ENCODE results near the gene FNBP1.
A peak's percentile ranks its signal among the peaks of the same experiment; 100 is the strongest.

FNBP1 gene

DNA sequence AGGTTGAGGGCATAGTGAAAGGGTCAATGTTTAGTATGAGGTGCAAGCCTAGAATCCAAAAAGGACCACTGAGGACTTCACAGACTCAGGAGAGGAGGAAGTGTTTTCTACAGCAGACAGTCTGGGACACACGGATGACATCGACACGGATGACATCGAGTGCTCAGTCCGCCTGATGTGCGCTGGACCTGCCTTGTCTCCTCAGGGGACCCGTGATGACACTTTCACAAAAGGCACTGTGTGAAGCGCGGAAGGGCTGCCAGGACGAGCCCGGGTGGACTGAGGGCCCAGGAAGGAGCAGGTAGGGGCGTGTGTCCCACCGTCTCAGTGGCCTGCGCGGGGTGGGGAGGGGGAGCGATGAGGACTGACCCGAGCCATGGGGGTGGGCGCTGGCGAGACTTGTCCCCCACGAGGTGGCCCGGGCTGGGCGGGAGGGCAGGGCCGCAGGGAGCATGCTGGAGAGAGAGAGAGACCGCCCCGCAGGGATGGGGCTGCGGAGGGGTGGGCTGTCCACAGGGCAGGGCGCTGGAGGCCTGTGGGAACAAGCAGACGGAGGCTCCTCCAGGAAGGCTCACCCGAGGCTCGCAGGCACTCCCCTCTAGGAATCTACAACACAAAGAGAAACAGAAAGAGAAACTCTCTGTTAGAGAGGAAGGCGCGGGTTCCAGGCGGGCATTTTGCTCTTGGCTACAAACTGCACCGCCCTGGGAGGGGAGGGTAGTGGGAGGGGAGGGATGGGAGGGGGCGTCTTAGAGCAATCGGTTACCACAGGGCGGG is 152.9 kb downstream of the FNBP1 start:
- DNase-seq (ENCODE audit: low spot score), result no peak

DNA sequence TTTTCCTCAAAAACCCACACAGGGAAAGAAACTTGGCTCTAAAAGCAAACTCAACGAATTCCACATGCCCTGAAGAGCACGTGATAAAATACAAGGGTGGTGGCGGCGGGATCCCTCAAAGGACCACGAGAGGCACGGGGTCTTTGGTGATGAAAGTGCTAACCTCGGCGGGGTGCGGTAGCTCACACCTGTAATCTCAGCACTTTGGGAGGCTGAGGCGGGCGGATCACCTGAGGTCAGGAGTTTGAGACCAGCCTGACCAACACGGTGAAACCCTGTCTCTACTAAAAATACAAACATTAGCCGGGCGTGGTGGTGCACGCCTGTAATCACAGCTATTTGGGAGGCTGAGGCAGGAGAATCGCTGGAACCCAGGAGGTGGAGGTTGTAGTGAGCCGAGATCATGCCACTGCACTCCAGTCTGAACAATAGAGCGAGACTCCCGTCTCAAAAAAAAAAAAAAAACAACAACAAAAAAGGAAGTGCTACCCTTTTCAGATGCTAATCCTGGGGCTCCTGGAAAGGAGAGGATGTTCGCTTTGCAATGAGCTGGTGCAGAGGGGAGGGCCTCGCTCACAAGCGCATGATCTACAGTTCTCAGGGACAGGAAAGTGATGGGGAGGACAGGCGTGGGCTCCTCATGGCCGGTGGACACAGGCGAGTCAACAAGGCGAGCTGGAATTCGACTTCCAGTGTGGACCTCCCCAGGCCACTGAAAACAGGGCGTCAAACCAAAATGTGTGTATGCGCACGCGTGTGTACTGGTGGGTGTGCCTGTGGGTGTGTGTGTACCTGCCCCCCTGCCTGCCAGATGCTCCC is 153.7 kb downstream of the FNBP1 start:
- DNase-seq (ENCODE audit: low spot score), result no peak

DNA sequence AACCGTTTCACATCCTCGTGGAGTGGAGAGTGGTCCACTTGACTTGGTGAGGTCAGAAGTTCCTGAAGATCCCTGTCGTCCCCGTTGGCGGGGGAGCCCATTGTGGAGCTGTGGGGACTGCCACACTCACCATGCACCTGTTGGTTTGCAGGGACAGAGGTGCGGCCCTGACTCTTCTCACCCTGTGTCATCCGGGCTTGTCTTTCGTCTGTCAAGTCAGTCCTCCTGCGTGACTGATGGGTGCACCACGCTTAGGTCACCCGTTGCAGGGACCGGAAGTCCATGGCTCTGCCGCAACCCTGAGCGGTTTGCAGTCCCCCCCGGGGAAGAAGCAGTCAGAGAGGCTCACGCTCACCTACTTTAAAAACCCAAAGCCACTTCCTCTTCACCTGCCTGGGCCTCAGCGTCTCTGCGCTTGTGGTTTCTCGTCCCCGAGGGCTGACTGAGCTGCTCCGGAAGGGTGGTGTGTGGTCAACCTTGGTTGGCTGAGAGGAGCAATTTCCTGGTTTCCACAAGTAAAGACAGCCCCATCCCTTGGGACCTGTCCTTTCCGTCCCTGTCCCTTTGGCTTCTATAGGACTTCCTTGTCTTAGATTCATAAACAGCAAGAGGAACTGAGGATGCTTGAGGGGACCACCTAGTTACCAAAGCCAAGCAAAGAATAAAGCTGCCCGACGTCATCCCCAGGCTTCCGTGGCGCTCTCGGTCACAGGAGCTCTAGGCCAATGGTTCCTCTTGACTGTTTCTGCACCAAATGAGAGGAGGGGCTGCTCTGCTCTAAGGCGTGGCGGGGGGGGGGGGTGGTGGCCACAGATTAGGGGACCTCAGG is 154.5 kb downstream of the FNBP1 start:
- no peak for DNase-seq (ENCODE audit: low spot score)

DNA sequence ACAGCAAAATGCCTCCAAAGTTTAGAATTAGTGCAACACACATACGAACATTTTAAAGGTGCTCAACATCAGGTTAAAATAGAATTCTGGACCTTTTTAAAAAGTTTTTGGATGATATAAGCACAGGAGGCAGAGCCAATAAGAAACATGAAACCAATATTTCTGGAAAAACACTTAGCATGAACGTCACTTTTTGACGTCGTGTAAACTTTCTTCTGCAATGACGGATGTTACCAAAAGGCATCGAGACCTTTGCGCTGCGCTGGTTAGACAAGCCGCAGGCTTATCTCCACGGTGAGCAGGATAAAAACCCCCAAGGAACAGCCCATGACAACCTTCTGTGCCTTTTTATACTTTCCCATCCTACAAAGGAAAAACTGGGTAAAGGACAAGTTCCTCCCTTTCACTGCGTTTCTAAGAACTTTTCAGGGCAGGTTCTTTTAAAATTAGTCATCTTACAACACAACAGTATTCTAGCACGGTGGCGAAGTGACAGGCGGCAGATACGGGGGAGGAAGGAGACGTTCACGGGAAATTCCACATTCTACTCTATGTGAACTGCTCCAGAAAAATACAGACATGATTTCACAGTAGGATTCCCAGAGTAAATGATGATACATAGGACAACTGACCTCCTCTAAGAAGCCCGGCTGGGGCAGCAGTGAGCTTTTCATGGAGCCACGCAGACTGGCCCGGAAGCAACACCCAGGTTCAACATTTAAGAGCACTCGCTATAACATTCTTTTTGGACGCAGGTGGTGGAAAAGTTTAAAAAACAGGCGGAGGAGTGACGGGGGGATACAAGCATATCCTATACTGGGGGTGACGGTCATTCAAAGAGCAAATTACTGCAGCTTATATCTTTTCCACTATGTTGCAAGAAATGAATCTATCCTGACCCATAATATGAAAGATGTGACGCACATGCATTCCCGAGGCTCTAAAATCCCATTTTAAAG is 155.4 kb downstream of the FNBP1 start:
- DNase-seq (ENCODE audit: low spot score), result peak; percentile 43

DNA sequence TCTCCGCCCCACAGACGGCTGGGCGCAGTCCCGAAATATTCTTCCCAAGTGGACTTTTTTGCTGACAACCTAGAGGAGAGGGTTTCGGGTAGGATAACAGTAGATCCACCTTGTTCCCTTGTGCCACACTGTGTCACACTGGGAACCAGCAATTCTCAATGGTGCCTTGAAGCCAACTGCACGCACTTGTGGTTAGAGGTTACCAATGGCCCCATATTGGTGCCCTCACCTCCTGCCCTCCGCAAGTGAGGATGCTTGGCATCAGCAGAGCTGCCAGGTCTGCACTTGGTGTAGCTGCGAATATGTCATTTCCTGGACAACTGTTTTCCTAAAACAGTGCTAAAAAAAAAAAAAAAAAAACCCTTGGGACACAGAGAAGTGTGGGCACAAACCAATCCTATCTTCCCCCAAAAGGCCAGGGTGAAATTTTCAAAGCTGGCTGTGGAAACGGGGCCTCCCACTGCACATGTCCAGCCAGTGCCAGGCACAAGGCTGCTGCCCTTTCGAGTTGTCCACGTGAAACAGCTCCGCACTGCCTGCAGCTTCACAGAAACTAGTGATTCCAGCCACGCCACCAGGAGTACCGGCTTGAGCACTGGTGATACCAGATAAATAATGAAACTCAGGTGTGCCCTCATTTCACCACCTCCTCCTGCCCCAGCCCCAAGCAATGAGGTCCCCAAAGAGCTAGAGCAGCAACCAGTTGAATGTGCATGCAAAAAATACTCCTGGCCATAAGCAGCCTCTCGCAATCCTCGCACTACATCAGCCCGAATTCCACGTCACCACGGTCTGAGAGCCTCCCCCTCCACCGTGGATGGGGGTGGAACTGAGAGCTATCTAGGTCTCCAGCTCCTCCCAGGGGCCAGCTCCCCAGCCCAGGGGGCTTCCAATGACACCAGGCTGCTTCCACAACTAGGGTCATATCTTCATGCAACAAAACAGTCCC is 156.5 kb downstream of the FNBP1 start:
- DNase-seq (ENCODE audit: low spot score), result no peak

DNA sequence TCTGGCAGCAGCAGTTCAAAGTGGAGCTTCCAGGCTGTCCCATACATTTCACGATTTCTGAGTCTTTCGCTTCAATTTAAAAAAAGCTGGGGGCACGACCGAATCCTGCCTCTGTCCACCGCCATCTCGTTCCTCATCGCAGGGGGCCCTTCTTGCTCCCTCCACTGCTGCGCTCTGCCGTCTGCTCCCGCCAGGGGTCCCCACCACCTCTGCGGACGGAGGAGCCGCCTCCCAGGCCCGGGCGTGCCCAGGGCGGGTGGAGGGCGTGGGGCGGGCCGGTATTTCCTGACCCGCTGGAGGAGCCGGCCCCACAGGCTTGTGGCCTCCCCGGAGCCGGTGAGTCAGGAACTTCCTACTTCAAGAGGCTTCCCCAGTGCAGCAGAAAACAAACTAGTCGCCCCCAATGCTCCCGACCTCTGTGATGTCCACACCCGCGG is 157.3 kb downstream of the FNBP1 start:
- DNase-seq (ENCODE audit: low spot score), result peak; percentile 97

DNA sequence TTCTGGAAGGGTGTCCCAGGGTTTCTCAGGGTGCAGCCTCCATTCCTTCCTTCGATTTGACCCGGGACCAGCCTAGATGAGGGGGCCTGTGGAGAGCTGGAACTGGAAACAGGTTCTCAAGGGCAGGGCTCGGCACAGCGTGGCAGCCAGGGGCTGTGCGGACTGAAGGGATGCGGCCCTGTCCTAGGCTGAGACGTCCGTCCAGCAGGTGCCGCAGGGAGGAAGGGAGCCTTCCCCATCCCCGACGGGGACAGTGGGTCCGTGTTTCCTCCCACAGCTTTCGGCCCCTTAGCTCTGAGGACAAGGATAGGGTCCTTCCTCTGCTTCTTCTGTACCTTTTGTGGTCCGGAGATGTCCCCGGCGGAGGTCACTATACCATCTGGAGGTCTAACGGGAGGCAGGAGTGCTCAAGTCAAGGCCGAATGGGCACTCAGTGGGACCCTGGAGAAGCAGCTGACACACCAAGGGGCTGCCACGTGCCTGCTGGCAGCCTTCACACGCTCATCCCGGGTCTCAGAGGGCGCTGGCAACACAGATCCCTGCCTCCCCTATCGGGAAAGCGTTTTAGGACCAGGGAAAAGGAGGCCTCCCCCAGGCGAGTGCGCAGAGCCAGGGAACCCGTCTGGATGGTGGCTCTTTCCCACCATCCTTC is 157.8 kb downstream of the FNBP1 start:
- peak; percentile 47 for DNase-seq (ENCODE audit: low spot score)

DNA sequence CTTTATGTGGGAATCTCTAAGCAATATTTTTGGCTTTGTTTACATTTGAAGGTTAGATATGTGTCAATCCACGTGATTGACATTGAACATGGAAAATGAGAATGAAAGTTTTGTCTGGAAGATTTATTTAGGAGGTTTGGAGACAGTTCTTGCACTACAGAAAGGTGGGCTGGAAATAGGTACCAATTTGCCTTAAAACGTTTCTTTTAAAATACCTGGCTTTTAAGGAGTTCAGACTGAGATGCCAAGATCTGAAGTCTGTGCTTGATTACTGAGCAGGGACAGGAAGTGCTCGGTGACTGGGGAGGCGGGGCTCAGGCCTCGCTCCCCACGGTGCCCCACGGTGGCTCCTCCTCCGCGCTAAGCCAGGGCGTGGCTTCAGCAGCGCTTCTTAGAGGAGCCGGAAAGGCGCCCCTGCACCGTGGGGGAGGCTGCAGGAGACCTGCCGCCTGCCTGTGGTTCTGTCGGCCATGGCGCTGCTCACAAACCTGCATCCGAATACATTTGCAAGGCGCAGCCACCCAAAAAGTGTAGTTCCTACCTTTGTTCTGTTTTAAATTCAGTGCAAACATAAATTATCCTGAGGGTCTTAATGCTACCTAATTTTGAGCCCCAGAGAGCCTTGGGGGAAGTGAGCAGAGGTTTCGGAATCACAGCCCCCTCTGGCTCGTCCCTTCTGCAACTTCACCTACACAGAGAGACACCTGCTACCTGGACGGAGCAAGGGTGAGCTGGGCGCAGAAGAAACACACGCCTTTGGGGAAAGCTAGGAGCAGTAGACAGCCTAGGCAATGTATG is 158.6 kb downstream of the FNBP1 start:
- DNase-seq (ENCODE audit: low spot score), result peak; percentile 93

DNA sequence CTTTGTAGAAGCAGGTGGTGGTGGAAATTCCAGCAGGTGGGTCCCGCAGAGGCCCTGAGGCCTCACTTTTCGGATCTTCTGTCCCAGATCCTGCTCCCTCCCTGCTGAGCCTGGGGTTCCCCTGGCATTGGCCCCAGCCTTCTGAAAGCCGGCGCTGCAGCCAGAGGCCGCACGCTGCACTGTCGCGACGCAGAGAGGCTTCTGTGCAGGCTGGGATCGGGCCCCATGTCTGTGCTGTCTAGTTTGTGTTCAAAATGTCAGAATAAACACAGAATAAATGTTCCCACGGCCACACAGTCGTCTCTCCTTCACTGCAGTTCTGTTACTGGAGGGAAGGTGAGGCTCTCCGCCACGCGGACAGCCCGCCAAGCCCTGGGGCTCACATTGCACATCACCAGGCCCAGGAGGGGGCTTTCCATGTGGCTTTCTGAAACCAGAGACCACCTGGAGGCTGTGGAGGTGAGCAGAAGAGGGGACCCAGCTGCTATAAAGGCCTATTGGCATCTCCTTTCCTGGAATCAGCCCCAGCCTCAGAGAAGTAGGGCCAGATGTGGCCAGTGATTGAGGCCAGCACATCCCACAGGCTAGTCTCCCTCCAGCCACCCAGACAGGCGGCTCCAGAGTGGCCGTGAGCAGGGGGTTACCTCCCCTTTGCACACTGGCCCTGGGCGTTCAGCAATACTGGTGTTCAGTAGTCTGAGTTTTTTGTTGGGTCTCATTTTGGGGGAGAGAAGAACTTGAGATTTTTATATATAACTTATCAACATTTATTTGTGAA is 161.3 kb downstream of the FNBP1 start:
- DNase-seq (ENCODE audit: low spot score), result no peak

DNA sequence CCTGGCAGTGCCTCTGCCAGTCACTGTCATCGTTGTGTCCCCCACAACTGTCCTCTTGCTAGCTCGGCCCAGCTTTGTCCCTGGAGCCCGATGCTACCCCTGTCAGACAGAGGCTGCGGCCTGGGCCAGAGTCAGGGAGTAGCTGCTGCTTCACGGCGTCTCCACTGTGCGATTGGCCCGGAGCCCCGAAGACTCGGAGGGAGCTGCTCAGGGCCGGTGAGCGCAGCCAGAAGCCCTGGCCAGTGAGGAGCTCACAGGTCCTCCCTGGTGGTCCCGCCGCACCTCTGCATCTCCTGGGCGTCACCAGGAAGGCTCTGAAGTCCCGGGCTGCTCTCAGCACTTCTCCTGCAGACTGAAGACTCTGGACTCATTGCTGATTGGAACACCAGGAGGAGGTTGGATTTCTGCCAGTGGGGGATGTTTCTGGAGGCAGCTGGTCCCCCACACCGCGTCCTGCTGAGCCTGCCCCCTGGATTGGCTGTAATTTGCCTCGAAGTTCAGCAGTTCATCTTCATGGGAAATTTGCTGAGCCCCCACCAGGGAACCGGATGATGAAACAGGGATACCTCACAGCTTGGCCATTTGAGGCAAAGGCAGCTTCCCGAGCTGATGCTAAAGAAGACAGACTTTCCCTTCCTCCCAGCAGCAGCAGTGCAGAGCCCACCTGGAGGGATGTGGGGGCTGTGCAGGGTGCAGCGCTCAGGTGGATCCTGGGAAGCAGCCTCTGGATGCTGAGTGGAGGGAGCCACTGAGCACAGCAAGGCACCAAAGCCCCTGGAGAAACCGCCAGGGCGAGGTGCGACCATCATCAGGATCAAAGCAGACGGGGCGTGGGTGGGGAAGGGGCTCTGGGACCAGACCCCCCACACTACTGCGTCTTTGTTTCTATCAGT is 162.1 kb downstream of the FNBP1 start:
- no peak for DNase-seq (ENCODE audit: low spot score)

DNA sequence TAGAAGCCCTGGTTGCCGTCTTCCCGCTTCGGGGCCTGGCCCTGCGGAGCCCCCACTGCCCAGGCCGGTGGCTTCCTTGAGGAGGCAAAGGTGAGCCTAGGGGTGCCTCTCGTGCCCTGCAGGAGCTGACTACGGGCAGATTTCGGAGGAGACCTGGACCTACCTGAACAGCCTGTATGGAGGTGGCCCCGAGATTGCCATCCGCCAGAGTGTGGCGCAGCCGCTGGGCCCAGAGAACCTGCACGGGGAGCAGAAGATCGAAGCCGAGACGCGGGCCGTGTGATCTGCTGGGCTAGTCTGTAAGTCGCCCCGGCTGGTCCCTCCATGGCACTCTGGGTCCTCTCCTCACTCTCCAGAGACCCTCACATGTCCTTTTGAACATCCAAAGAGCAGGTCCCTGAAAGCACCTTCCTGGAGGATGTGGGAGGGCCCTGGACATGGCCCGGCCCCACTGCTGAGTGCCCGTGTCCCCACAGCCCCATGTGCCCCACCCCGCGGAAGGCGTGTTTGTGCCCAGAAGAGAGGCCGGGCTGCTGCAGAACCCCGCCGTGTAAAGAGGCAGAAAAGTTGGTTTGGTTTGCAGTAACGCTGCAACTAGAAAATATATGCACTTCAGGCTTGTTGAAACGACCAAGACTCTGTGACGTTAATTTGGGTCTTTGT is 162.9 kb downstream of the FNBP1 start:
- no peak for DNase-seq (ENCODE audit: low spot score)

DNA sequence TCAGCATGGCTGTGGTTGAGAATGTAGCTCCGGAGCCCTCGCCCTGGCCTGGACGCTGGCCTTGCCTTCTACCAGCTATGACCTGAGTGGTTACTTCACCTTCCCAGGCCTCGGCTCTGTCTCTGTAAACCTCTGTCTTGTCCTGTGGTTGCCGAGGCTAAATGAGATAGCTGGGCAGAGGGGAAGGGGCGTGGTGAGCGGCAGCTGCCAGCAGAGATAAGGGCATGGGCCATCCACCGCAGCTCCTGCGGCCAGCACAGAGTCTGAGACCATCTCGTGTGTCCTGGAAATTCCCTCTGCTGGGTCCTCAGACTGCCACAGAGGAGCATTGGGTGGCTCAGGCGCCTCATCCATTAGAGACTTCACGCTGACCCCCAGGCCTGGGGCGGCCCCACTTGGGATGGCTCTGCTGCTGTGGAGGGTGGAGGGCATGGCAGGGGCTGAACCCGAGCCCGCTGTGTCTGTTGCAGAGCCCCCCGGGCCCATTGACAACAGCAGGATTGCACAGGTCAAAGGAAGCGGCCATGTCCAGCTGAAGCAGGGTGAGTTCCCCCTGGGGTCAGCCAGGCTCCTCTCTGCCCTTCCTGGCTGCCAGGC is 163.8 kb downstream of the FNBP1 start:
- no peak for DNase-seq (ENCODE audit: low spot score)

DNA sequence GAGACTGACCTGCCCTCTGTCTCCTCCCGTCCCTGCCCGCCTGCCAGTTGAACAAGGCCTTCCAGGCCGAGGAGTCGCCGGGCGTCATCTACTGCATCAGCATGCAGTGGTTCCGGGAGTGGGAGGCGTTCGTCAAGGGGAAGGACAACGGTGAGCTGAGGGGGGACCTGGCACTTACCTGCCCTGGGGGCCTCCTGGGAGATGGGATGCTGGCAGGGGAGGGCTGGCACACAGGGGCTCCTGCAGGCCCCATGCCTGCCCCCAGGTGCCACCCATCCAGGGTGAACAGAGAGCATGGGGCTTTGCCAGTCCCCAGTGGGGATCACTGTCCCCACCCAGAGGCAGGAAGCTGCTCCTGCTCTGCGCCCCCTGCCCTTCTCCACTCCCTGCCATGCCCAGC is 164.7 kb downstream of the FNBP1 start:
- DNase-seq (ENCODE audit: low spot score), result no peak

DNA sequence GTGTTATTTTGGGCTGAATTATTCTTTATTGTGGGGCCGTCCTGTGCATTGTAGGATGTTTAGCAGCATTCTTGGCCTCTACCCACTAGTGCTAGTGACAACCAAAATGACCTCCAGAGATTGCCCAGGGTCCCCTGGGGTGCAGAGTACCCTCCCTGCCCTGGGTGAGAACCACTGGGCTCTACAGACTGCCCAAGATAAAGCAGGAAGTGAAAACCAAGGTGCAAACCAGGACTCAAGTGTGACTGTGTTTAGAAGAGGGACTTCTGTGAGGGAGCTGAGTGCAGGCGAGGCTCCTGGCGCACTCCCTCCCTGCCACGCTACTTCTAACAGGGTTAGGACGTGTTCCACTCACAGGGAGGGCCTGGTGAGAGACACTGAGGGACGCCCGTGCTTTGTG is 166.2 kb downstream of the FNBP1 start:
- no peak for DNase-seq (ENCODE audit: low spot score)

DNA sequence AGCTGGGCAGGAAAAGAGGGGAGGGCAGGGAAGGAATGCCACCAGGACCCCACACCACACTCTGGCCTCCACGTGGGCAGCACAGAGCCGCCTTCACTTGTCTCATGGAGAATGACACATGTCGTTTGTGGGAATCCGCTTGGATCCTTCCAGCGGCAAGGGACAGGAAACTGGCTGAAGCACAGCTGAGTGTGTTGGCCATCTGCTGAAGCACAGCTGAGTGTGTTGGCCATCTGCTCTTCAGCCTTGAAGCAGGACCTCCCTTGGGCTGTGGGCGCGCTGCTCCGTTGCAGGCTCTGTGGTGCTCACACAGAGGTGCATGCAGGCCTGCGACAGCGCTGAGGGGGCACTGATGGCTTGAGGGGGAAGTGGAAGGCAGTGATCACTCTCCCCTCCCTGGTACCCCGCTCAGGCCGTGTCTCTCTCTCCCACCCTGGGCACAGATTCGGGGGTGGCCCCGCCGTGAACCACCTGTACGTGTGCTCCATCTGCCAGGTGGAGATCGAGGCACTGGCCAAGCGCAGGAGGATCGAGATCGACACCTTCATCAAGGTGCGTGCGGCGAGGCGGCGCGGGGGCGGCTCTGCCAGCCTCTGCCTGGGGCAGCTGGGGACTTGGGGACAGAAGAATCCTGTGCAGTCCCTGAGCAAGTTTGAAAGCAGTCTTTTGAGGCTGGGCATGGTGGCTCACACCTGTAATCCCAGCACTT is 167.1 kb downstream of the FNBP1 start:
- no peak for DNase-seq (ENCODE audit: low spot score)

Data from AG20443 (cell line).